H1 (cell line): ENCODE results near the gene FOLR1. TPM values are rescaled to one million over a fixed set of nuclear protein-coding genes. Genes with fewer than 3 reads are reported as not detected.

Source experiments
- BCL11A ChIP-seq, 2 experiments: IDR thresholded peaks; one replicate each; pipeline ENCODE4 v1.6.1; 2011; ENCODE audit warnings: low read depth in 2 of 2, low read length in 2 of 2, mild to moderate bottlenecking in 2 of 2
- BRCA1 ChIP-seq: IDR thresholded peaks from 2 replicates; pipeline ENCODE4 v1.6.1; 2012; ENCODE audit warnings: low read depth, low read length, improper control_type of control experiment
- POLR2AphosphoS5 ChIP-seq: IDR thresholded peaks from 2 replicates; pipeline ENCODE4 v1.6.1; 2011; ENCODE audit warnings: low read depth, low read length
- polyA plus RNA-seq, 7 experiments: library from polyadenylated mRNA; depleted of rRNA in 3 of 7; stranded (reverse) in 5 of 7; unstranded in 2 of 7; fragments of >200 nt in 5 of 7; fragments of 200-250 nt in 2 of 7; gene quantifications; 1 replicate in 5 of 7; 2 replicates in 1 of 7; 4 replicates in 1 of 7; pipeline versions ENCODE4 v1.2.1 to v1.2.3, GENCODE V29; 2011 to 2013; ENCODE audit warnings: missing spikeins in 2 of 7, mixed read lengths in 2 of 7
- total RNA-seq: library from RNA; stranded (reverse); fragmentation: NEBNext Ultra II Directional; extraction: Animal tissue kit (Norgen Biotek cat#: 25700); gene quantifications from 2 replicates; pipeline ENCODE4 v1.2.1, GENCODE V29; 2021

Gene FOLR1
- total and polyA plus RNA-seq, 2 of the 8 experiments (the other 6 are each of a cell fraction or from before 2014, with no cell fraction given), result 1.3 TPM; not detected in 1

DNA sequence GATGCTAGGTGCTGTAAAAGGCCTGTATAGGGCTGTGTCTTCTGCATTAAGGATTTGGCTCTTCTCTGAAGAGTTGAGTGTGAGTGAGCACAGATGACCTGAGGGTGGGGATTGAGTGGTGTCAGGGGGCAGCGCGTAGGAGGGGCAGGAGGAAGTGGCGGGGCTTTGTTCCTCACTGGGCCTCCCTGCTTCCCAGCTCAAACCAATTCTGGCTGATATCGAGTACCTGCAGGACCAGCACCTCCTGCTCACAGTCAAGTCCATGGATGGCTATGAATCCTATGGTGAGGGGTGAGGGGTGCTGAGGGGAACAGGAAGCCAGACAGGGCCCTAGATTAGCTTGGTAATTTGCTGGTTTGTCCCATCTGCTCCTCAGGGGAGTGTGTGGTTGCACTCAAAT is 43.0 kb downstream of the FOLR1 start (continued):
- no peak for TF ChIP-seq BCL11A (IDR thresholded peaks at IDR 0.05; ENCODE audit: low read depth in 2 of 2, low read length in 2 of 2)
- no peak for TF ChIP-seq POLR2AphosphoS5
- no peak for TF ChIP-seq BRCA1
